ENCODE measurements around the gene ZNF236.

DNA sequence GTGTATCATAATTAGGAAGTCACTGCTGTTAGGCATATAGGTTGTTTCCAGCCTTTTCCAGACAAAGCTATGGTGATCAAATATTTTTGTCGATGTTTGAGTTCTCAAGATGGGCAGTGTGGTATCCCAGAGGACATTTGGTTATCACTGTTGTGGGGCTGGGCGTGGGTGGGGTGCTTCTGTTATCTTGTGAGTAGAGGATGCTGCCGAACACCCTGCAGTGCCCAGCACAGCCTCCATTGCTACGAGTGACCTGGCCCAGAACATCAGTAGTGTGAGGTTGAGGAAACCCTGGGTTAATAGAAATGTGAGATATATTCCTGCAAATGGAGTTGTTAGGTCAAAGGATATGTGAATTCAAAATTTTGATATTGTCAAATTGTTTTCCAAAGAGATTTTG is 33.2 kb downstream of the ZNF236 start:
- TF ChIP-seq, protein P1, sequence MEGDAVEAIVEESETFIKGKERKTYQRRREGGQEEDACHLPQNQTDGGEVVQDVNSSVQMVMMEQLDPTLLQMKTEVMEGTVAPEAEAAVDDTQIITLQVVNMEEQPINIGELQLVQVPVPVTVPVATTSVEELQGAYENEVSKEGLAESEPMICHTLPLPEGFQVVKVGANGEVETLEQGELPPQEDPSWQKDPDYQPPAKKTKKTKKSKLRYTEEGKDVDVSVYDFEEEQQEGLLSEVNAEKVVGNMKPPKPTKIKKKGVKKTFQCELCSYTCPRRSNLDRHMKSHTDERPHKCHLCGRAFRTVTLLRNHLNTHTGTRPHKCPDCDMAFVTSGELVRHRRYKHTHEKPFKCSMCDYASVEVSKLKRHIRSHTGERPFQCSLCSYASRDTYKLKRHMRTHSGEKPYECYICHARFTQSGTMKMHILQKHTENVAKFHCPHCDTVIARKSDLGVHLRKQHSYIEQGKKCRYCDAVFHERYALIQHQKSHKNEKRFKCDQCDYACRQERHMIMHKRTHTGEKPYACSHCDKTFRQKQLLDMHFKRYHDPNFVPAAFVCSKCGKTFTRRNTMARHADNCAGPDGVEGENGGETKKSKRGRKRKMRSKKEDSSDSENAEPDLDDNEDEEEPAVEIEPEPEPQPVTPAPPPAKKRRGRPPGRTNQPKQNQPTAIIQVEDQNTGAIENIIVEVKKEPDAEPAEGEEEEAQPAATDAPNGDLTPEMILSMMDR (IDR thresholded peaks at IDR 0.05; ENCODE audit: poor library complexity), result no peak
- TF ChIP-seq EZH2 (IDR thresholded peaks at IDR 0.05; ENCODE audit: borderline replicate concordance), result no peak
- TF ChIP-seq EZH2phosphoT487 (IDR thresholded peaks at IDR 0.05; ENCODE audit: low read depth, severe bottlenecking, unreplicated experiment), result no peak
